ENCODE measurements around the gene NAV2. TPM values are rescaled to one million over a fixed set of nuclear protein-coding genes. Genes with fewer than 3 reads are reported as not detected.

Gene NAV2
- total RNA-seq, 1 donor from 2014 or later: 6.8 TPM

DNA sequence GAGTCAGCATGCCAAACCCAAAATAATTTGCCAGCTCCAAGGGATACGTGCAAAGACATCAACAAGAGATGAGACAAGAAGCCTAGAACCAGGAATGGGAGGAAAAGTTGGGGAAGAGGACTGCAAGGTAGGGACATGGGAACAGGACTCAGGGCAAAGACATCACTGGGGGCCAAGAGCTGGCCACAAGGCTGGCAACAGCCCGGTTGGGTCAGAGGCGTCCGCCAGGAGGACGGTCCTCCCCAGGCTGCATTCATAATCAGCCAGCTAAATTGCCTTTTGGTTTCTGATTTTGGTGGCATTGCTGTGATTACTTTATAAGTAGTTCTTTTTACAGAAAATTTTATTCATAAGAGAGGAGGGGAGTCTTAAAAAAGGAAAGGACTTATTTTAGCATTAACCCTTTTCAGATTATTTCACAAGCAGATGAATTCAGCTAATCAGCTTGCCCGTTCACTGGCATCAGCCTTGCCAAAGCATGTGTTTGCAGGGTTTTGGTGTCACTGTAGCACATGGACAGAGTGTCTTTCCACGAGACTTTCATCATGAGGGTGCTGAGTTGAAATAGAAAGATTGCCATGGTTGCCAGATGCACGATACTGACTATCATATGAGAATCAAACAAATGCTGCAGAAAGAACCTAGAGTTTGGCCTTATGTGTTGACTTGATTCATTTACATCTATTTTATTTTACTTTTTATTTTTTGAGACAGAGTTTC lies 23.2 kb upstream of the NAV2 start:
- no peak for DNase-seq

DNA sequence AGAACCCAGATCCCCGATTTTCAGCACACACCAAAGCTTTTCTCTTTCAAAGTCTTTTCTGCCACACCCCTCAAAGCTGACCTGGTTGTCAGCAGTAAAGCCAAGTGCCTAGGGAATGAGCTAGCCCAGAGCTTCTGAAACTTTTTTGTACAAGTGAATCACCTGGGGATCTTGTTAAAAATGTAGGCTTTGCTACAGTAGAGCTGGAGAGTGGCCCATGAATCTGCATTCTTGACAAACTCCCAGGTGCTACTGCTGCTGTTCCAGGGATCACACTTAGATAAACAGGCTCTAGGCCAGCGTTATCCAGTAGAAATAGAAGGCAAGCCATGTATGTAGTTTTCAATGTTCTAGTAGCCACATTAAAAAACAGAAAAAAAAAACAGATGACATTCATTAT lies 21.8 kb upstream of the NAV2 start:
- no peak for DNase-seq

DNA sequence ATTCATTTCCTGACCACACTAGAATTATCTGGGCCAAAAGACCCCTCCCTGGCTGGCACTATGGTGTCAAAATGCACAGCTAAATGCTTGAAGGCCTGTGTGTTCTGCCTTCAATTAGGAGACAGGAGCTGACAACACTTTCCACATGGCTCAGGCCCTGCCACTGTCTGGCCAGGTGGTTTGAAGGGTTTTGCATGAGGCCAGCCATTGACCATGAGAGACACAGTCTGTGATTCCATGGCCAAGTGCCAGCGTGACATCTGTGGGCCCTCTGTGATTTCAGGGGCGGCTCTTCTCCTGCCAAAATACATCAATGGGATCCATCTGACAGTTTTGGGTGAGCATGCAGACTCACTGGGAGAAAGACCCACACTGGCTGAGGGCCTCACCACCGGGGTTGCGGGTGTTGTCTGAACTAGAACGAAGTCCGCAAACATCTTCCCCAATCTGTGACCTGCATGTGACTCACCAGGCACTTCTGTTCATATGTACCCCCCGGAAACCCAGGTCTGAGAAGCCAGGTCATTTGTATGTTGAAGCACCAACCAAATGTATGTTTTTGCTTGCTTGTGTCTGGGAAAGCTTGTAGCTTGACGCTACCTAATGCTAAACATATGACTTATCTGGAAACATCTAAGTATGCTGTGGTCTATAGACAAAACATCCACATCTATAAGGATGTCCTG lies 20.7 kb upstream of the NAV2 start:
- DNase-seq: no peak

DNA sequence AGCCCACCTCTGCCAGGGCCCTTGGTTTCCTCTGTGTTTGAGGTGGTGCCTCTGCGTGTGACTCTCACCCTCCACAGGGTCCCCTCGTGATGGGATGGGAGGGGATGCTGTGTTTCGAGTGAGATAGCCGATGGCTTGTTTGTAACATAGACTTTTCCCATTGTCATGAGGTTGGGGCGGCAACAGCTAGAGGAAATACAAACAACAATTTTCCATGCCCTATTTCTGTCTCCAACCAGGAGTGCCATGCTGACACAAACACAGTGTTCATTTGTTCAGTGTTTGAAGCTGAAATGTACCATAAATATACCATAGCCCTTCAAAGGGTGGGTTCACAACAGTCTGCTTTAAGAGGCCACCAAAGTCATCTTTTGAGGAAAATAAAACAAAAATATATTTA lies 19.5 kb upstream of the NAV2 start:
- no peak for DNase-seq

DNA sequence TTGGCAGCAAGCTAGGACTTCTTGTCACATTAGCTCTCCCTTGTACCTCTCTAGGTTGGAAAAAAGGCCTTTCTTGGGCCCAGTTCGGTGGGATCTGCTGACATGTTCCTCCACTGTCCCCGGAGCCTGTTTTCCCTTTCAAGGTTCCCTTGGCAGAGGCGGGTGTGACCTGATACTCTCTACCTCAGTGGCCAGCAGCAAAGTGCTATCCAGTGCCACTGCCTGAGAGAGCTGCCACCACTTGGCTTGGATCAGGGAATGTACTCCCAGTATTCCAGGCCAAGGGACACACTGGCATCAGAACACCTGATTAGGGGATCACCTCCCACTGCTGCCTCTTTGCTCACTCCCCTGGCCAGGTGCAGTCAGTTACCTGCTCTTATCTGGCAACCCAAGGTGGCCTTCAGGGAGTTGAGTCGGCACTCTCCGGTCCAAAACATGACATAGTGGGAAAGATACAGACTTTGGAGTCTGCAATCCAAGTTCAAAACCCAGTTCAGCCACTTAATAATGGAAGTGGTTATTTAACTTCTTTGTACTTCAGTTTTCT lies 17.8 kb upstream of the NAV2 start:
- no peak for DNase-seq

DNA sequence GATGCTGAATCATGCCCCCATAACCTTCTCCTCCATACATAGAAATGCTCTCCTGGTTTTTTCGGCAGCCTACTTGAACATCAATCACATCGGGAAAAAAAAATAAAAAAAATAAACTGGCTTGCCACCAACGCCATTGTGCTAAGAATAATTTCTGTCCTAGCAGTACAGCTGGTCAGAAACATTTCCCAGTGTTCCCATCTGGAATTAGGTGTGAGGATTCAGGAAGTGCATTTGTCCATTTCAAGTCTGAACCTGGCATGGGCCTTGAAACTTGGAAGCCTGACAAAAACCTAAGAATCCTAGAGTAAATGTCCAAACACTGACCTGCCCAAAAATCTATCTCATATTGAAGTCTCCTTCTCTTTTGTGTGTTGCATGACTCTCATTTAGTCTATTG lies 16.6 kb upstream of the NAV2 start:
- peak; percentile 64 for DNase-seq

DNA sequence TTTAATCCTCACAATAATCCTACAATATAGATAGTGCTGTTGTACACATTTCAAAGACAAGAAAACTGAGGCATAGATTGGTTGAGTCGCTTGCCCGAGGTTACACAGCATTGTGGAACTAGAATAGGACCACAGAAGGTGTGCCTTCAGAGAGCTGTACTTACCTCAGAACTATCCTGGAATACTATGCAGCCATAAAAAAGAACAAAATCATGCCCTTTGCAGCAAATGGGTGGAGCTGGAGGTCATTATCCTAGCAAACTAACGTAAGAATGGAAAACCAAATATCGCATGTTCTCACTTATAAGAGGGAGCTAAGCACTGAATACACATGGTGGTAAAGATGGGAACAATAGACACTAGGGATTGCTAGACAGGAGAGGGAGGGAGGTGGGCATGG lies 15.7 kb upstream of the NAV2 start:
- DNase-seq: no peak

DNA sequence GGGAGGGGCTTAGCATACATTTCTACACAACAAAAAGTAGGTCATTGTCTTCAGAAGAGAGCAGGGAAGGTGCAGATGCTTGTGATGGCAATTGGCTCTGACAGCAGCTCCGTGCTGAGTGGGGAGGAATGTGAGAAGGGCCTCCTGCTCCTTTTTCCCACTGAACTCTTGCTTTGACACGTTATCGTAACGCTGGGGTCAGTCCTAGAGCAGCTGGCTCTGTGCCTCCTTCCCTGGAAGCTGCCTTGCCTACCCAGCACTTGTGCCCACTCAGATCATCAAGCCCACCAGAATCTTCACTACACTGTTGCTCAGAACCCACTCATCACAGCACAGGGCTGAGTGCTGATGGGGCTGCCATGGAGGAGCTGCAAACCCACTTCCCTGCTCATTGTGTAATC lies 14.9 kb upstream of the NAV2 start:
- DNase-seq: no peak

DNA sequence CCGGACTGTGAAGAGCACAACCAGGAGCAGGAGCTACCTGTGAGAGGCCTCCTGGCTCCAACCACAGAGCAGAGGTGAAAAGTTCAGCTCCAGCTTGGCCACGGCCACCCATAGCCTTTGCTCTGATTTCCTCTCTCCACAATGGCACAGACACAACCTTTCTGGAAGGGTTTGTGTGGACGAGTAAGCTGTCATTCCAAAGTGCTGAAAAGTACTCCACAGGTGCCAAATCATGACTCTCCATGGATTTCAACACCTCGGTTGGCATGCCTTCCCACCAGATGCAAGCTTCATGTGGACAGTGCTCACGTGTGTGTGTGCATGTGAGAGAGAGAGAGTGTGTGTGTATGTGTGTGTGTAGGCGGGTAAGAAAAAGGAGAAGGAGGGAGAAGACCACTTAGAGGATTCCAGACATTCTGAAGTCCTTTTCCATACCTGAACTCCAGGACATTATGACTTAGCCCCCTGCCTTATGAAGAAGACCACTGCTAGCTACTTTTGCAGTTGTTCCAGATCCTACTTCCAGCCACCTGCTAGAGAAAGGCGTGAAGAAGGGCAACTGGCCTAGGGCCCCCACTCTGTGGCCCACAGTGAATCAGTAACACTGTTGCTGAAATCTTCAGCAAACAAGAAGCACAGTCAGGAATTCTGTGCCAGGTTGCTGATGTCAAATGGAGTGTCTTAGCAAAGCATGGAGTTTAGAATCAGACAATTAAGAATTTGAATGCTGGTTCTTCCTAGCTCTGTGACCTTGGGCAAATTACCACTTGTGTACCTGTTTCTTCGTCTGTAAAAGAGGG lies 13.9 kb upstream of the NAV2 start:
- no peak for DNase-seq

DNA sequence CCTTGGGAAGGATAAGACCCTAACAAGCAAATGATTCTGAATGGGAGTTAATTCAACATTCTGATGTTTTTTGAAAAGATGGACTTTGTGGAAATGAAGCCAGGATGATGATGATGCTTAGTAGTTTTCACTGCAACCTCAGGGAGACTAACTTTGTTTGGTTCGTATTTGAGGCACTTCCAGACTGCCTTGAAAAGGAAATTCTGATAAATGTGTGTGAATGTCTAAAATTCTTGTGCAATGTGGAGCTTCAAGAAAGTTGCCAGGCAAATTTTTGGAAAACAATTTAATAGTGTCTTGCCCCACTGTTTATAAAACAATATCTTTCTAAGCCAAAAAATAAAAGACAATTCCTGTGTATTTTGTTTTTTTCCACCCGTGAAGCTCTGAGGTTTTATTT lies 11.2 kb upstream of the NAV2 start:
- DNase-seq: no peak

DNA sequence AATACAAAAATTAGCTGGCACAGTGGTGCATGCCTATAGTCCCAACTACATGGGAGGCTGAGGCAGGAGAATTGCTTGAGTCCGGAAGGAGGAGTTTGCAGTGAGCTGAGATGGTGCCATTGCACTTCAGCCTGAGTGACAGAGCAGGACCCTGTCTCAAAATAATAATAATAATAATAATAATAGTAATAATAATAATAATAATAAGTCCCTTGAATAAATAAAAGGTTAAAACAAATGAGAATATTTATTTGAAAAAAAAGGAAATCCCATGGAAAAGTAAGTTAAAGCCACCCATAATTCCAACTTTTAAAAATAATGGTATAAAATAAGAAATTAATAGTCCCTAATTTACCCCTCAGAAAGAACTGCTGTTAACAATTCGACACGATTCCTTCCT lies 10.0 kb upstream of the NAV2 start:
- DNase-seq: no peak

DNA sequence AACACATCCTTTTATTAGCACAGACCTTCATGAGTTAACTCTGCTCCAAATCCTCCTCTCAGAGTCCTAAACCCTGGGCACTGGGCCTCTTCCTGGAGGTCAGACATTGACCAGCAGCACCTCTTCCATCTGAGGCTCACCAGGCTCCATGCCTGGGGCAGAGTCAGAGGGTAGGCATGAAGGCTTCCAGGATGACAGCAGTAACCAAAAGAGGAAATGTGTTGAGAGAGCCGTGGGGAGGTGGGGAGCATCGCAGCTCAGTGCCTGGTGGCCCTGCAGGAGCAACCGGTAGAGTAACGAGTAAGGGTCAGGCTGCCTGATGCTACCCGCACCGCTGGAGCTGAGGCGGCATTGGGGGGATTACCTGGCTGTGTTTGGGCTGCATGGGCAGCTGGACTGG lies 9.4 kb upstream of the NAV2 start:
- DNase-seq: no peak

DNA sequence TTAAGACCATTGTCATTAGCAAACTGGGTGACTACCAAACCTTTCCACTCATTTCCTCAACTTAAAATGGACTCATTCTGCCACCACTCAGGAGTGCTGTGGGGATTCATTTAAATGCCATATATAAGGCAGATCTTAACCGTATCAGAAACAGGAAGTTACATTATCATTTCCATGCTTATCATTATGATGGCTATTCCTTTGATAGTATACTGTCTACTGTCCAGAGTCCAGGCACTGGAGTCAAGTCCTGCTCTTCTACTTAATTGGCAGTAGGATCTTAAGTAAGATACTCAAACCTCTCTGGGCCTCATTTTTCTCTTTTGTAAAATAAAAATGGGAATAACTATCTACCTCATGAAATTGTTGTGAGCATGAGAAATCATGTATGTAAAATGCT lies 8.4 kb upstream of the NAV2 start:
- DNase-seq: no peak

DNA sequence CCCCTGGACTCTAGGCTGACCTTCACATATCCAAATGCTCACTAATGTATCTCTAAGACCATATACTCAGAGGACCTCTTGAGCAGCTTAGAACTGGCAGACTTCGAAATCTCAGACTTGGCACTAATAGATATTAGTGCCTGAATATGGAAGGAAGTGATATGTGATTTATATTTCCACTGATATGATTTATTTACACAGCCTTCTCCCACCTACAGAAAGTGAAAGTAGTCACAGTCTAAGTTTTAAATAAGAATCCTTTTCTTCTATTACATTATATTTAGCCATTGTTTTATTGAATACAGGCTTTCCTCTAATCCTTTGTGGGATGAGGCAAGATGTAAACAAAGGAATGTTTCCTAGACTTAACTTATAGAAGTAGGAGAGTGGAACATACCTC lies 6.7 kb upstream of the NAV2 start:
- peak; percentile 63 for DNase-seq

DNA sequence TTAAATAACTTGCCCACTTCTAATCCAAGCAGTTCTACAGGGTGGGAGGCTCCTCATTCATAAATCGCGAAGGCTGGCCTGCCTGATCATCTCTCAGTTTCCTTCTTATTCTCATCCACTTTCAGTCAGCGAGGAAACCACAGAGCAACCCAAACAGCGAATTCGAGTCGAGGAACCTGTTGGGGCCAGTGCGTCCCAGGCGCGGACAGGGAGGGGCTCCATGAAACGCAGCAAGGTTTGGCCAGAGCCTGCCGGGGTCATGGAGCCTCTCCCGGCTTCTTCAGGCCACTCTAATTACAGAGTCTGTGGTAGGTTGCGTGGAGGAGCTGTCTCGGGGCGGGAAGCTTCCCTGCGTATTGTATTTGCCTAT lies 741 bp upstream of the NAV2 start:
- DNase-seq: no peak

DNA sequence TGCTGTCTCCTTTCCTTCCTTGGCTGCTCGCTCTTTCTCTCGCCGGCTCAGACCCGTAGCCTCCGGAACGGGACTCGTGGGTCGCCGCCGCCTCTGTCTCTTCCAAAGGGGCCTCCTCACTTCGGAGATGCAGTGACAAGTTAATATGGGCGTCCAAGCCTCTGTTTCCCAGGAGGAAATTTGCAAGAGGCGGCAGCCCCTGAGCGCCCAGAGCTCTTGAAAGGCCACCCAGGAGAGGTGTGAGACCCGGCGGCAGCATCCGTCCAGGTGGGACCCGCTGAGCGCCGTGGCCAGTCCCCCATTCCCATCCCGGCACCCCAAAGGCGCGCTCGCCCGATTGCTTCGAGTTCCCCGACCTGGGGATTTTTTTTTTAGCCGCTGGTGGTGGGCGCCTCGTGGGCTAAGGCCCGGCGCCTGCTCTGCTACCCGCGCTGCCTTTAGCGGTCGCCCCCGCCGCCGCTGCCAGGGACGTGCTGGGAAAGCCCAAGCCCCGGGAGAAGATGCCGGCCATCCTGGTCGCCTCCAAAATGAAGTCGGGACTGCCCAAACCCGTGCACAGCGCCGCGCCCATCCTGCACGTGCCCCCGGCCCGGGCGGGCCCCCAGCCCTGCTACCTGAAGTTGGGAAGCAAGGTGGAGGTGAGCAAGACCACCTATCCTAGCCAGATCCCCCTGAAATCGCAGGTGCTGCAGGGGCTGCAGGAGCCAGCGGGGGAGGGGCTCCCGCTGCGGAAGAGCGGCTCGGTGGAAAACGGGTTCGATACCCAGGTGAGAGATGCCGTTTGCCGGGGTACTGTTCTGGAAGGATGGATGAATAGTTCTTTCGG lies 772 bp downstream of the NAV2 start:
- DNase-seq: peak; percentile 27

DNA sequence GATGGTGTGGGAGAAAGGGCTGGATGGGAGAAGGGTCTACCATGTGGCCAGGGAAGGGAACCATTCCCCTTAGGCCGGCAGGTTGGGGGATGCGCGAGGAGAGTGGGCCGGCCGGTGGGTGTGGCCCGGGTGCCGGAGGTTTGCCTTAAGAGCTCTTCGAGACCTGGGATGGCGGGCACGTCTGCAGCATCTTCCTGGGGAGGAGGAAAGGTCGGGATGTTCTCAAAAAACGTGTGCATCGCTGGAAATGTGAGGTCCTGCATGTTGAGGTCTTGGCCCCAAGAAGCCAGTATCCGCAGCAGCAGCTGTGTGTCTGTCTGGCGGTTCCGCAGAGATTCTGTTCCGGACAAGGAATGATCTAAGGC lies 1.4 kb downstream of the NAV2 start:
- no peak for DNase-seq

DNA sequence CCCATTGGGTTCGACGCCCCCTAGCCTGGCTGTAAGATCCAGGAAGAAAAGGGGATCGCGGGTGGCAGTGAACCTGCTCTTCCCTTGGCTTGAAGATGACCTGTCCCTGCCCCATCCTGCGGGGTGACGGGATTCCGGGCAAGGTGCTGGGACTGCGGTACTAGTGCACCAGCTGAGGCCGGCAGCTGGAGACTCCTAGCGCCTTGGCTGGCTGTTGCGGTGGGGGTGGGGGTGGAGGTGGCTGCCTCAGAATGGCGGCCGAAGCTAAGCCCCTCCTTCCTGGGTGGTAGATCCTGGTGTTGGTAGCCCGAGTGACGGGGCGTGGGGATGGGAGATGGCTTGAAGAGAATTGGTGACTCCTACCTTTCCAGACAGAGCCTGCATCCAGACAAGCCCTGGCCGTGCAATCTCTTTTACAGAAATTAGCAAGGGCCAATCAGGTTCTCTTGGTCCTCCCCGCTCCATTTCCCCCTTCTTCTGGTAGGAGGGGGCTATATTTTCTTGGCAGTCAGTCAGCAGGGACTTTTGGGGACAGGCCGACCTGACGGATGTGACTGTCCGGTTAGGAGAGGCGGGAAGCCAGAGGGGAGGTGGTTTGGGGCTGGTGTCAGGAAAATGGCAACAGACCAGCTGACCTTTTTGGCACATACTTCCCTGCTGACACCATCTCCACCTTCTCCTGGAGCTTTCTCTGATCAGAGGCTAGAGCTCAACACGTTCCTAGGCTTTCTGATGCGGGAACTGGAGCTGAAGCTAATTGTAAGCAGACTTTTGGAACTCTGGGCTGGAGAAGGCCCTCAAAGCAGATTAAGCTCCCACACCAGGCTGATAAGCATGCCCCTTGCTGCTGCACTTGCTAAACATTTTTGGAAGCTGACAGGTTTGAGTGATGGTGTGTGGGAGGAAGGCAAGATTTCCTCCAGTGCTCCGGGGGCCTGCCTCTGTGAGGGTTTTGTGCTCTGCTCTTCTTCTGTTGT lies 2.0 kb downstream of the NAV2 start:
- peak; percentile 71 for DNase-seq

DNA sequence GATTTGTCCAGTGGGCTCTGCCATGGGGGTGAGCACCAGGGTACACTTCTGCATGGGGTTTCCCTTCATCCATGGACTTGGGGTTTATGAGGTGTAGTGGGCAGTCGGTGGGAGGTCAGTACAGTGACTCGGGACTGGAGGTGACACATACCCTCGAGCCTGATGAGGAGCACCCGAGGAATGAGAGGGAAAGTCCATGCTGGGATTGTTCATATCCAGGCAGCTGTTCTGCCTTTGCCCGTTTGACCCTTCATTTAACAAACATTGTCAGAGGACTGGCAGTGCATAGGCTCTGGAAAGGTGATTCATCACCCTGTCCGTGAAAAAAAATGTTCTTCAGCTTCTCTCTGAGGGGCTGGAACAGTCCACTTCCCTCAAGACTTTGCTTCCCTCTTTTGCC lies 2.7 kb downstream of the NAV2 start:
- peak; percentile 92 for DNase-seq

DNA sequence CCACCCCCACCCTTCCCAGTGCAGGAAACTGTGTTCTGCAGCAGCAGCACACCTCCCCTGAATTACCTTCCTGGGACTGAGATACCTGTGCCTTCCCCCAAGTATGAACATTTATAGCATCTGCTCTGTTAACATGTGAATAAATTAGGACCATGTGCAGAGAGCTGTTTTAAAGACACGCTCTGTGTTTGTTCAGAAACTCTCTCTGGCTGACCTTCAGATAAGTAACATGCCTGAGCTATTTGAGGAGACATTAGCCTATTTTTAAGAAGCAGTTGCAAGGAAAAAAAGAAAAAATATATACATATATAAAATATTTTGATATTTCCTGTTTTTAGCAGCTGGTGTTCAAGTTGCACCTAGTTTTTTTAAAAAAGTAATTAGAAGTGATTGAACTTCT lies 5.4 kb downstream of the NAV2 start:
- no peak for DNase-seq

DNA sequence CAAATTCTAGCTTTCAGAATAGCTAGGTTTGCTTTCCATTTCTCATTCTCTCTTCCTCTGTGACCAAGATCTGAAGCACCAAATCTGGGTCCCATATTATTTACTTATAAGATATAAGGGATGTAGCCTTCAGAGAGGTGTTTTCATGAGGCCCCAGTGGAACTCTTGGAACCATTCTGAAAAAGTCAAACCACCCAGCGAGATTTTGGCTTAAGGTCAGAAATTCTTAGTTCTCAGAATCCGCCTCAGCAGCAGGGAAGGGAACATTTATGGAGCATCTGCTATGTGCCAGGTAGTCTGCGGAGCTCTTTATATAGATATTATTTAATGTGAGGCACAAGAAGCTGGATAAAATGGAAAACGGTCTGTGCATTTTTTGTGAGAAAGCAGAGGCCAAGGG lies 6.3 kb downstream of the NAV2 start:
- DNase-seq: no peak

DNA sequence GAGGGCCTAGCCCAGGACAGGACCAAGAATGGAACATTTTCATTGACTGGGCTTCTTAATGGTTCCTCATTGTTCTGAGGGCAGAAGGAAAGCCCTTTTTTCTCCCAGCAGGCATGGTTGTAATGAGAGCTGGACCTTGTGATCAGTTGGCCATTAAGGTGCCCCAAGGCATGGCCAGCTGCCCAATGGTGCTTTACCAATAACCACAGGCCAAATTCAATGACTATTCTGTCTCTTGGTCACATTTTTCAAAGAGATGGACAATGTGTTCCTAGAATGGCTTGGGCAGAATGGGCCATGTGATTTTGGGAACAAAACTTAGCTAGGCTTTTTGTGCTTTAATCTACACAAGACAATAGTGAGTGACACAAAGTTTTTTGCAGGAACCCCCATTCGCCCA lies 7.3 kb downstream of the NAV2 start:
- no peak for DNase-seq
